Esophagus squamous epithelium (tissue), 4 donors: ENCODE results near the gene ARHGAP40. TPM values are rescaled to one million over a fixed set of nuclear protein-coding genes. Genes with fewer than 3 reads are reported as not detected.

Source experiments
- total RNA-seq, 4 donors: library from RNA; depleted of rRNA; stranded (reverse); fragments of >200 nt; gene quantifications; one replicate each; pipeline ENCODE4 v1.1.0, GENCODE V29; 2016

The ARHGAP40 gene
- total RNA-seq, 4 donors from 2014 or later, result 4.7 to 14.8 (median 12.4) TPM

Other genes with a start within 250 kb of the ARHGAP40 start
- gene SNHG17, start 166.5 kb upstream of the ARHGAP40 start, total RNA-seq, result 10 to 100 TPM; 17.9 to 37.7 (median 28.0) TPM
- gene RALGAPB, start 129.0 kb upstream of the ARHGAP40 start, total RNA-seq, result 10 to 100 TPM; 17.4 to 38.5 (median 26.9) TPM
- gene ADIG, start 20.6 kb upstream of the ARHGAP40 start, total RNA-seq, result not detected
- gene SLC32A1, start 122.7 kb downstream of the ARHGAP40 start, total RNA-seq, result not detected
- 10 to 100 TPM in 1 of 4 donors, 1 to 10 TPM in 3; 7.0 to 12.2 (median 8.9) TPM for gene ACTR5, start 146.7 kb downstream of the ARHGAP40 start, total RNA-seq
- 1 to 10 TPM in 3 of 4 donors, under 1 TPM in 1; 0.99 to 6.7 (median 3.6) TPM for gene PPP1R16B, start 203.9 kb downstream of the ARHGAP40 start, total RNA-seq